K562 (cell line): ENCODE data around the gene OOEP. TPM values are rescaled to one million over a fixed set of nuclear protein-coding genes. Genes with fewer than 3 reads are reported as not detected.
A peak's percentile ranks its signal among the peaks of the same experiment; 100 is the strongest.

ENCODE experiments used
- ARNT ChIP-seq, 2 experiments: fragments of 450-650 bp; IDR thresholded peaks; 2 replicates each; pipeline ENCODE4 v1.6.1; 2016; ENCODE audit warnings: mild to moderate bottlenecking in 1 of 2
- ATF1 ChIP-seq, 2 experiments: fragments of 450-650 bp in 1 of 2; IDR thresholded peaks; 2 replicates each; pipeline ENCODE4 v1.6.1; 2016; ENCODE audit warnings: missing compliant biosample characterization in 1 of 2, missing genetic modification characterization in 1 of 2
- DPF2 ChIP-seq: fragments of 450-650 bp; IDR thresholded peaks from 2 replicates; pipeline ENCODE4 v1.6.1; 2016
- EWSR1 ChIP-seq: fragments of 450-650 bp; IDR thresholded peaks from 2 replicates; pipeline ENCODE4 v1.6.1; 2018; ENCODE audit warnings: borderline replicate concordance, mild to moderate bottlenecking, low read depth, moderate library complexity; ENCODE audit not compliant: partially characterized antibody
- ILK ChIP-seq: fragments of 450-650 bp; IDR thresholded peaks from 2 replicates; pipeline ENCODE4 v1.6.1; 2016; ENCODE audit warnings: missing genetic modification characterization, low read depth, mild to moderate bottlenecking, missing compliant biosample characterization, moderate library complexity, borderline replicate concordance
- IRF9 ChIP-seq: fragments of 450-650 bp; IDR thresholded peaks from 2 replicates; pipeline ENCODE4 v1.6.1; 2016; ENCODE audit warnings: missing biosample characterization, missing genetic modification characterization
- MAZ ChIP-seq, 2 experiments: fragments of 450-650 bp in 1 of 2; sonication (generic) in 1 of 2; formaldehyde crosslinking; IDR thresholded peaks in 1 of 2; conservative IDR thresholded peaks in 1 of 2; 2 replicates each; pipeline versions ENCODE4 v1.4.0 to v1.5.0; 2020; ENCODE audit warnings: mild to moderate bottlenecking in 1 of 2, missing genetic modification reagents in 1 of 2
- MEF2A ChIP-seq: IDR thresholded peaks from 2 replicates; pipeline ENCODE4 v1.6.1; 2011; ENCODE audit warnings: low read depth, mild to moderate bottlenecking, low read length, moderate library complexity; ENCODE audit not compliant: control insufficient read depth
- MTA3 ChIP-seq: fragments of 450-650 bp; formaldehyde crosslinking; IDR thresholded peaks from 2 replicates; pipeline ENCODE4 v1.6.1; 2017; ENCODE audit warnings: mild to moderate bottlenecking, borderline replicate concordance
- MYNN ChIP-seq, 2 experiments: sonication (generic); formaldehyde crosslinking in 1 of 2; IDR thresholded peaks; 2 replicates each; pipeline versions ENCODE4 v1.5.0 to v1.6.1; 2016 to 2020; ENCODE audit warnings: antibody characterized with exemption in 1 of 2, missing genetic modification reagents in 1 of 2
- NR1H2 ChIP-seq: sonication (generic); formaldehyde crosslinking; IDR thresholded peaks from 2 replicates; pipeline ENCODE4 v1.4.0; 2020; ENCODE audit warnings: mild to moderate bottlenecking, missing genetic modification reagents
- PHF8 ChIP-seq: fragments of 200-600 bp; sonication (generic); IDR thresholded peaks from 2 replicates; pipeline ENCODE4 v1.6.1; 2012; ENCODE audit warnings: mixed run types, mild to moderate bottlenecking, inconsistent platforms, low read length, moderate library complexity, borderline replicate concordance
- PREB ChIP-seq: sonication (generic); formaldehyde crosslinking; IDR thresholded peaks from 2 replicates; pipeline ENCODE4 v1.8.1; 2023; ENCODE audit warnings: mild to moderate bottlenecking, missing genetic modification reagents
- TCF3 ChIP-seq: sonication (generic); formaldehyde crosslinking; IDR thresholded peaks from 2 replicates; pipeline ENCODE4 v1.4.0; 2020; ENCODE audit warnings: mild to moderate bottlenecking, missing genetic modification reagents
- TEAD4 ChIP-seq, 2 experiments: sonication (generic) in 1 of 2; formaldehyde crosslinking in 1 of 2; IDR thresholded peaks; 2 replicates each; pipeline versions ENCODE4 v1.6.1 to v1.8.0; 2012 to 2022; ENCODE audit warnings: borderline replicate concordance in 1 of 2, inconsistent platforms in 1 of 2, low read length in 1 of 2, mild to moderate bottlenecking in 1 of 2, missing genetic modification reagents in 1 of 2
- UBTF ChIP-seq, 2 experiments: IDR thresholded peaks; 2 replicates each; pipeline ENCODE4 v1.6.1; 2012; ENCODE audit warnings: improper control_type of control experiment in 2 of 2, low read depth in 2 of 2, low read length in 2 of 2, borderline replicate concordance in 1 of 2
- ZNF274 ChIP-seq: IDR thresholded peaks from 2 replicates; pipeline ENCODE4 v1.6.1; 2011; ENCODE audit warnings: low read depth, mild to moderate bottlenecking, low read length, moderate library complexity, borderline replicate concordance
- ZNF316 ChIP-seq: fragments of 450-650 bp; IDR thresholded peaks from 2 replicates; pipeline ENCODE4 v1.6.1; 2016
- ZNF436 ChIP-seq: fragments of 250-450, 450-650 bp; sonication (Bioruptor Pico); formaldehyde crosslinking; IDR thresholded peaks from 2 replicates; pipeline ENCODE4 v1.7.0; 2020; ENCODE audit warnings: mild to moderate bottlenecking
- polyA plus RNA-seq, 8 experiments: library from polyadenylated mRNA; depleted of rRNA in 4 of 8; stranded (reverse) in 5 of 8; unstranded in 3 of 8; fragments of >200 nt; fragmentation: Nextera tagmentation in 2 of 8; fragmentation: Illumina TruSeq in 1 of 8; extraction: Ambion mirVana in 2 of 8; extraction: Trizol in 1 of 8; gene quantifications; 2 replicates each; pipeline versions ENCODE4 v1.2.1 to v1.2.3, GENCODE V29; 2011 to 2014; ENCODE audit warnings: inconsistent platforms in 1 of 8, missing spikeins in 1 of 8
- total RNA-seq, 7 experiments: library from RNA; depleted of rRNA in 6 of 7; stranded (reverse); fragments of >200 nt in 6 of 7; fragmentation: Illumina TruSeq in 2 of 7; extraction: Trizol in 2 of 7; gene quantifications; 2 replicates each; pipeline versions ENCODE4 v1.2.1 to v1.2.3, GENCODE V29; 2011 to 2021; ENCODE audit warnings: low replicate concordance in 1 of 7
- TF ChIP-seq, protein P1 (sequence below), 2 experiments: fragments of 450-650 bp; conservative IDR thresholded peaks; 2 replicates each; pipeline ENCODE4 v1.6.1; 2017; ENCODE audit warnings: mild to moderate bottlenecking in 2 of 2, moderate library complexity in 2 of 2

The OOEP gene
- total and polyA plus RNA-seq, 9 of the 15 experiments (the other 6 are each of a cell fraction or from before 2014, with no cell fraction given), result not detected

GRCh38 chr6:73388800-73389512 lies 19.3 kb upstream of the OOEP start (continued):
- TF ChIP-seq ATF1 (CRISPR knock-in tag; IDR thresholded peaks at IDR 0.05) (no peak), ATF1 (tag; IDR thresholded peaks at IDR 0.05) (peak; percentile 36; the same call in 1 of the 2 replicates), IRF9 (no peak), EWSR1 (no peak), ILK (tag) (no peak), PHF8 (peak; percentile 84), ARNT (IDR thresholded peaks at IDR 0.05) (no peak), UBTF (IDR thresholded peaks at IDR 0.05; ENCODE audit: borderline replicate concordance in 1 of 2, low read depth in 2 of 2, low read length in 2 of 2) (peak; percentile 75 to 83; a peak in 3 of 4 replicates), MEF2A (no peak), ZNF274 (no peak), MTA3 (peak; percentile 82; the same call in 1 of the 2 replicates), PREB (CRISPR knock-in tag) (peak; percentile 97), MAZ (CRISPR knock-in tag; conservative IDR thresholded peaks at IDR 0.05 in 1 of 2, IDR thresholded peaks at IDR 0.05 in 1 of 2) (peak in 1 of 2 experiments; percentile 46; a peak in 2 of 4 replicates), ZNF316 (peak; percentile 99), MYNN (IDR thresholded peaks at IDR 0.05) (peak; percentile 23; the same call in 1 of the 2 replicates), MYNN (CRISPR knock-in tag; IDR thresholded peaks at IDR 0.05) (no peak), DPF2 (peak; percentile 80), TCF3 (CRISPR knock-in tag) (0 out of 2 replicates have a peak, but pooled peaks have one; percentile 32), NR1H2 (CRISPR knock-in tag) (peak; percentile 69; the same call in 1 of the 2 replicates), ZNF436 (no peak), TEAD4 (IDR thresholded peaks at IDR 0.05; ENCODE audit: low read length) (peak; percentile 77), TEAD4 (CRISPR knock-in tag; IDR thresholded peaks at IDR 0.05; ENCODE audit: borderline replicate concordance) (no peak)
- TF ChIP-seq, protein P1, sequence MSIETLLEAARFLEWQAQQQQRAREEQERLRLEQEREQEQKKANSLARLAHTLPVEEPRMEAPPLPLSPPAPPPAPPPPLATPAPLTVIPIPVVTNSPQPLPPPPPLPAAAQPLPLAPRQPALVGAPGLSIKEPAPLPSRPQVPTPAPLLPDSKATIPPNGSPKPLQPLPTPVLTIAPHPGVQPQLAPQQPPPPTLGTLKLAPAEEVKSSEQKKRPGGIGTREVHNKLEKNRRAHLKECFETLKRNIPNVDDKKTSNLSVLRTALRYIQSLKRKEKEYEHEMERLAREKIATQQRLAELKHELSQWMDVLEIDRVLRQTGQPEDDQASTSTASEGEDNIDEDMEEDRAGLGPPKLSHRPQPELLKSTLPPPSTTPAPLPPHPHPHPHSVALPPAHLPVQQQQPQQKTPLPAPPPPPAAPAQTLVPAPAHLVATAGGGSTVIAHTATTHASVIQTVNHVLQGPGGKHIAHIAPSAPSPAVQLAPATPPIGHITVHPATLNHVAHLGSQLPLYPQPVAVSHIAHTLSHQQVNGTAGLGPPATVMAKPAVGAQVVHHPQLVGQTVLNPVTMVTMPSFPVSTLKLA (conservative IDR thresholded peaks at IDR 0.05), result no peak; a peak in 1 of 4 replicates
